RWPE1 (cell line): Measurements from ENCODE around the gene RHBDL1.

Experiments
- CTCF ChIA-PET: fragments of 350-600 bp; sonication (Branson Sonifier 250); formaldehyde crosslinking; extraction: SDS; loops from one replicate; lab custom pipeline; 2021; lab: Yijun Ruan, JAX
- POLR2A ChIA-PET: fragments of 400-600 bp; formaldehyde crosslinking; extraction: SDS; loops from one replicate; lab custom pipeline; 2020; ENCODE audit warnings: antibody characterized with exemption; ENCODE audit not compliant: low non-redundant PET; lab: Yijun Ruan, JAX
- DNase-seq: peaks from one replicate; pipeline ENCODE4 v3.0.0; 2012; ENCODE audit warnings: low spot score
- H3K27ac ChIP-seq: fragments of 450-650 bp; 2 replicates; pipeline ENCODE4 v1.5.1; 2017
- CTCF ChIP-seq: fragments of 450-650 bp; conservative IDR thresholded peaks from 2 replicates; pipeline ENCODE4 v1.5.1; 2017; ENCODE audit warnings: low read depth, mild to moderate bottlenecking

The RHBDL1 gene

GRCh38 chr16:651844-652243 is 23.6 kb upstream of the RHBDL1 start:
- CTCF ChIA-PET = interaction anchor here (0.6 kb wide), 1 partner anchor 200 kb away, joined by 12 read pairs; no protein-coding TSS in a partner anchor
- no peak for TF ChIP-seq CTCF
- POLR2A ChIA-PET = no interaction called here
- H3K27ac ChIP-seq = peak overlapping the region; percentile 89
- DNase-seq = no peak

GRCh38 chr16:652454-653305 is 22.8 kb upstream of the RHBDL1 start:
- ChIA-PET CTCF (no interaction called here), POLR2A (interaction anchor here (0.9 kb wide), 1 partner anchor 23 kb away, joined by 3 read pairs; no protein-coding TSS in a partner anchor)
- TF ChIP-seq CTCF = no peak
- no peak for DNase-seq
- H3K27ac ChIP-seq = peak overlapping the region; percentile 89

- CTCF ChIA-PET = interaction anchor here (0.6 kb wide), 2 partner anchors 53 to 117 kb away, joined by 3 to 4 read pairs; no protein-coding TSS in a partner anchor
Measured at GRCh38 chr16:654034-654433, 21.4 kb upstream of the RHBDL1 start.

GRCh38 chr16:657487-657886 is 18.0 kb upstream of the RHBDL1 start:
- POLR2A ChIA-PET = no interaction called here
- no peak for TF ChIP-seq CTCF
- DNase-seq = no peak
- no peak overlapping the region for H3K27ac ChIP-seq
- CTCF ChIA-PET = interaction anchor here (1.2 to 1.9 kb wide), 2 partner anchors 10 kb away, joined by 6 to 10 read pairs; no protein-coding TSS in a partner anchor

More at GRCh38 chr16:654034-654433, 21.4 kb upstream of the RHBDL1 start:
- peak overlapping the region; percentile 89 for H3K27ac ChIP-seq
- POLR2A ChIA-PET = no interaction called here
- no peak for TF ChIP-seq CTCF
- no peak for DNase-seq

- POLR2A ChIA-PET = no interaction called here
- CTCF ChIA-PET = interaction anchor here (0.6 to 1.2 kb wide), 3 partner anchors 9 to 66 kb away, joined by 3 to 4 read pairs (median 3); no protein-coding TSS in a partner anchor
Measured at GRCh38 chr16:658679-659571, 16.5 kb upstream of the RHBDL1 start.

More at GRCh38 chr16:658679-659571, 16.5 kb upstream of the RHBDL1 start:
- H3K27ac ChIP-seq = peak overlapping the region; percentile 75
- TF ChIP-seq CTCF = no peak
- no peak for DNase-seq
